Retina (tissue), 1 donor: ENCODE measurements around the gene ATAT1.

Experiments used
- DNase-seq: peaks from one replicate; pipeline ENCODE4 v3.0.0-alpha.2; 2016

Gene ATAT1

DNA sequence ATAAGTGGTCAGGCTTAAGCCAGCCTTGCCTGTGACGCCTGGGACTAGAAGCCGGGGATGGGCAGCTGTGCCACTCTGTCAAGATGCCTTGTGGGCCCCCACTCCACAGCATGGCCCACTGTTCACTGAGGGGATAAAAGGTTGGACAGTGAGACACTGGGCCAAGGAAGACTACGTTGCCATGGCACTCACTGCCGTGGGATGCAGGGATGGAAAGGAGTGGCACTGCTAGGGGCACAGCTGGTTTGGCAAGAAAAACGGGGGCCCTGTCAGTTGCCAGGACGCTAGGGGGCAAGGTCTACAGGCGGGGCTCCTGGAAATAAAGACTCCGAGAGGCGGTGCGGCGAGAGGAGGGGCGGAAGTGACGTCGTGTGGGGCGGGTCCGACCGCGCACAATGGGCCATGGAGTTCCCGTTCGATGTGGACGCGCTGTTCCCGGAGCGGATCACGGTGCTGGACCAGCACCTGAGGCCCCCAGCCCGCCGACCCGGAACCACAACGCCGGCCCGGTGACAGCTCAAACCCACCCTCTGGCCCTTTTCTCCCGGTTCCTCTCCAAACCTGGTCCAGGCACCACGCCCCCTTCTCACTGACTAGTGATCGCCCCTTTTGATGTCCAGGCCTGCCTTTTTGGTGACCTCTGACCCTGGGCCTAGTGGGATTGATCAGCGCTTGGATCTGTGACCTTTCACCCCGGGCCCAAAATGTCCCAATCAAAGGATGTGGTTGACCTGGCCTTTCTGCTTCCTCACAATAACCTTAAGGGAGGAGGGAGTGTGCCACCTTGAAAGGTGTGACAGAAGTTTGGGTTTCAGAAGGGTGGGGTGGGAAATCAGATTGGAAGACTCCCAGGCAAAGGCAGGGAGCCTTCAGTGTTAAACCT is at the start of gene ATAT1:
Gene ATAT1 (plus strand): TSS at position 391 of the 883 bp plus-strand sequence.
- DNase-seq: peak; percentile 94

DNA sequence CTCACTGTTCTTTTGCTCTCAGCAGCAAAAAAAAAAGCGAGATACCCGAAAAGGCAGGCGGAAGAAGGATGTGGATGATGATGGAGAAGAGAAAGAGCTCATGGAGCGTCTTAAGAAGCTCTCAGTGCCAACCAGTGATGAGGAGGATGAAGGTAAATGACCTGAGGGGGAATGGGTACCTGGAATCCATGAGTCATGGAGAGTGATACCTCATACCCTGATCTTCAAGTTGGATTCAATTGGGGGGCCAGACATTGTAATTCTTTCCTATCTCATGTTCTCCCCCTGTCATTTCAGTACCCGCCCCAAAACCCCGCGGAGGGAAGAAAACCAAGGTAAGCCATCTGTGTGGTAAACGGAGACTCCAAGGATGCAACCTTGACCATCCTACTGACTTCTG is 48.6 kb upstream of the ATAT1 start:
- DNase-seq: no peak

- DNase-seq: no peak
These were observed 42.8 kb upstream of the ATAT1 start for GRCh38 chr6:30583921-30584320.

- no peak for DNase-seq
These were observed 36.8 kb upstream of the ATAT1 start for GRCh38 chr6:30589754-30590358.

DNA sequence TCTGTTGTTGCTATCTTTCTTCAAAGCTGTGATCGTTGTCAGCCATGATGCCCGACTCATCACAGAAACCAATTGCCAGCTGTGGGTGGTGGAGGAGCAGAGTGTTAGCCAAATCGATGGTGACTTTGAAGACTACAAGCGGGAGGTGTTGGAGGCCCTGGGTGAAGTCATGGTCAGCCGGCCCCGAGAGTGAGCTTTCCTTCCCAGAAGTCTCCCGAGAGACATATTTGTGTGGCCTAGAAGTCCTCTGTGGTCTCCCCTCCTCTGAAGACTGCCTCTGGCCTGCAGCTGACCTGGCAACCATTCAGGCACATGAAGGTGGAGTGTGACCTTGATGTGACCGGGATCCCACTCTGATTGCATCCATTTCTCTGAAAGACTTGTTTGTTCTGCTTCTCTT is 36.2 kb upstream of the ATAT1 start:
- no peak for DNase-seq

DNA sequence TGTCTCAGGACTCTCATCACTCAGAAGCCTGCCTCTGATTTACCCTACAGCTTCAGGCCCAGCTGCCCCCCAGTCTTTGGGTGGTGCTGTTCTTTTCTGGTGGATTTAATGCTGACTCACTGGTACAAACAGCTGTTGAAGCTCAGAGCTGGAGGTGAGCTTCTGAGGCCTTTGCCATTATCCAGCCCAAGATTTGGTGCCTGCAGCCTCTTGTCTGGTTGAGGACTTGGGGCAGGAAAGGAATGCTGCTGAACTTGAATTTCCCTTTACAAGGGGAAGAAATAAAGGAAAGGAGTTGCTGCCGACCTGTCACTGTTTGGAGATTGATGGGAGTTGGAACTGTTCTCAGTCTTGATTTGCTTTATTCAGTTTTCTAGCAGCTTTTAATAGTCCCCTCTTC is 35.7 kb upstream of the ATAT1 start:
- no peak for DNase-seq

- DNase-seq: no peak
These were observed 34.4 kb upstream of the ATAT1 start for GRCh38 chr6:30592287-30592686.

- peak; percentile 72 for DNase-seq
These were observed 29.1 kb upstream of the ATAT1 start for GRCh38 chr6:30597315-30598144.

- DNase-seq: no peak
These were observed 27.6 kb upstream of the ATAT1 start for GRCh38 chr6:30598912-30599624.

- DNase-seq: no peak
These were observed 26.9 kb upstream of the ATAT1 start for GRCh38 chr6:30599625-30600324.

- no peak for DNase-seq
These were observed 26.2 kb upstream of the ATAT1 start for GRCh38 chr6:30600451-30600961.

GRCh38 chr6:30601436-30601814 is 25.2 kb upstream of the ATAT1 start:
- DNase-seq: no peak

GRCh38 chr6:30601815-30602641 is 24.6 kb upstream of the ATAT1 start:
- DNase-seq: no peak

DNA sequence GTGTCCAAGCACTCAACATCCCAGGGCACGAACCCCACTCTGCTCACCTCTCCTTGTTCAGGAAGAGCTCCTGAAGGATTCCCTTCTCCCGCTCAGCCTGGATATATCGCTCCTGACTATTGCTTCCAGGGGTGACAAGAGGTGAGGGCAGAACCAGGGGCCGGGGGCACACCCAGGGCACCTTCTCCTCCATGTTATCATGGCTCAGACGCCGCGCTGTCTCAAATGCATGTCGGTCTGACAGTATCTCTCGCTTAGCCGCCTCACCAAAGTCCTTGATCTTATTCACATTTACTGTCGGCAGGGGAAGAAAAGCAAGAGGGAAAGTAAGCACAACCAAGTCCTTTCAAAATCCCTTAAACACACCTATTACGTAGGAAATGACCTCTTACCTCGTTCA is 22.7 kb upstream of the ATAT1 start:
- no peak for DNase-seq

GRCh38 chr6:30610065-30610464 is 16.6 kb upstream of the ATAT1 start:
- DNase-seq: no peak

DNA sequence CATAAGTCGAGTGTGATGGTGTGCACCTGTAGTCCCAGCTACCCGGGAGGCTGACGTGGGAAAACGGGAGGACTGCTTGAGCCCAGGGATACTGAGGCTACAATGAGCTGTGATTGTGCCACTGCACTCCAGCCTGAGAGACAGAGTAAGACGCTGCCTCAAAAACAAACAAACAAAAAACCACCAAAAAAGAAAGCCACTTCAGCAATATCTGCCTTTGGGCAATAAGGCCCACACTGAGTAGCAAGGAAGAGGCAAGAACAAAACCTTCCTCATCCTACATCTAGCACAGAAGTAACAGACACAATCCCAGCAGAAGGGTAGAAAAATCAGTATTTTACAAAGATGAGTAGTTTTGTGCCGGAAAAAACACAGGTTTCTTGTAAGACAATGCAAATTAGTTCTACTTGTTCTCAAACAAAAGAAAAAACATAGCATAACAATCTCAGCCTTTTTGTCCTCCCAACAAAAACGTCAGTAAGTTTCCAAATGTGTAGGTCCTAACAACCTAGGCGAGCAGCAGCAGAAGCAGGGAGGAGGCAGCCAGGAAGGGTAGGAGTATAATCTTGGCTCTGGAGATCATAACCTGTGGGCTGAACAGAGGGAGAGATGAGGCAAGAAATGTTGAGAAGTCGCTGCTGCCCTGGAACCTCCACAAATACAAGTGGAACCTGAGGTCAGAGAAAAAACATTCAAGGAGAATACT is 15.4 kb upstream of the ATAT1 start:
- DNase-seq: no peak

DNA sequence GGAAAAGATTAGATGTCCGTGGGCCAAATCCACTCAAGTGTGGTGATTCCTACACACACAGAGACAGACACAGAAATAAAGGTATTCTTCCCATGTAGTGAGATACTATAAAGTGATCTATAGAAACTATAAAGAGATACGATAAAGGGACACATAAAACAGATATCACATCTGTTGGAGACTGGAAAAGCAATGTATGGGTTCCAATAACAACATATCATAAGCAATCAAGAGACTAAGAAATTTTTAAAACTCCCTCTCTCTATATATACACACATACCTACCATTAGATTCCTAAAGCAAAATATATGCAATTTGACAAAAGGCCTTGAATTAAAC is 14.8 kb upstream of the ATAT1 start:
- DNase-seq: no peak

DNA sequence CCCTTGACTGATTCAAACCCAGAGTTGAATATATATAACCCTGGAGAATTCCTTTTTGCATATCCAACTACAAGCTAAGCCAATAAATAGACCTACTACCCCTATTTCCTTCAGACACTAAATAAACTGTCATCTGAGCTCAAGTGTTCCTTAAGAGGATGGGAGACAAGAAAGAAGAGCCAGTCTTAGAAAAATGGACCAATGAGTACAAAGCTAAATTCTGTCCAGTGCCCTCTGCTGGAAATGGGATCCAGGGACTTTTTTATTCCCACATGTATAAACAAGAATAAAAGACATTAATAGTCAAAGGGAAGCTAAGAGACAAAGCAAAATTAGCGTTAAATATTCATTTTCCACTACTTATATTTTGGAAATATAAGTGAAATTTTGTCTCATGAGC is 14.5 kb upstream of the ATAT1 start:
- no peak for DNase-seq

- DNase-seq: no peak
These were observed 13.9 kb upstream of the ATAT1 start for GRCh38 chr6:30612687-30613248.
